CD14-positive monocyte (primary cell): ENCODE data around the gene HS6ST1. TPM values are rescaled to one million over a fixed set of nuclear protein-coding genes. Genes with fewer than 3 reads are reported as not detected.

Experiments used
- DNase-seq, 3 donors: peaks; one replicate each; pipeline ENCODE4 v3.0.0-alpha.2; 2011 to 2022
- H2AFZ ChIP-seq: 2 replicates; pipeline ENCODE4 v1.6.0; 2012; ENCODE audit warnings: mild to moderate bottlenecking, low read depth, low read length, inconsistent platforms; ENCODE audit not compliant: insufficient read depth, poor library complexity, severe bottlenecking
- H3K27ac ChIP-seq, 2 donors: 1 replicate in 1 of 2; 2 replicates in 1 of 2; pipeline ENCODE4 v1.5.1; 2012 to 2013; ENCODE audit warnings: low read length in 2 of 2, control low read depth in 1 of 2, inconsistent platforms in 1 of 2, low read depth in 1 of 2, mild to moderate bottlenecking in 1 of 2
- H3K27me3 ChIP-seq, 2 donors: one replicate each; pipeline versions ENCODE4 v1.6.0 to v1.6.1; 2011 to 2013; ENCODE audit warnings: low read length in 2 of 2; ENCODE audit not compliant: control insufficient read depth in 2 of 2, insufficient read depth in 2 of 2
- H3K36me3 ChIP-seq, 2 donors: replicated peaks in 1 of 2; 1 replicate in 1 of 2; 2 replicates in 1 of 2; pipeline versions ENCODE4 v1.5.1 to v1.6.1; 2012 to 2013; ENCODE audit warnings: low read length in 2 of 2, control low read depth in 1 of 2, inconsistent platforms in 1 of 2, mild to moderate bottlenecking in 1 of 2; ENCODE audit not compliant: insufficient read depth in 2 of 2, control insufficient read depth in 1 of 2
- H3K4me1 ChIP-seq, 2 donors: 1 replicate in 1 of 2; 2 replicates in 1 of 2; pipeline versions ENCODE4 v1.5.1 to v1.6.1; 2012 to 2013; ENCODE audit warnings: low read length in 2 of 2, control low read depth in 1 of 2, inconsistent platforms in 1 of 2, mild to moderate bottlenecking in 1 of 2, moderate library complexity in 1 of 2; ENCODE audit not compliant: insufficient read depth in 2 of 2, control insufficient read depth in 1 of 2
- H3K4me2 ChIP-seq: replicated peaks from 2 replicates; pipeline ENCODE3; 2012; ENCODE audit warnings: low read length, moderate library complexity, mild to moderate bottlenecking; ENCODE audit not compliant: poor library complexity, severe bottlenecking; ENCODE audit errors: extremely low read depth
- H3K4me3 ChIP-seq, 3 experiments: fragments of 200-600 bp in 1 of 3; sonication (generic) in 1 of 3; replicated peaks in 1 of 3; 1 replicate in 2 of 3; 2 replicates in 1 of 3; pipeline ENCODE4 v1.5.1; 2011 to 2013; ENCODE audit warnings: low read length in 3 of 3, mild to moderate bottlenecking in 3 of 3, control low read depth in 2 of 3, low read depth in 2 of 3, inconsistent platforms in 1 of 3, moderate library complexity in 1 of 3
- H3K79me2 ChIP-seq: 2 replicates; pipeline ENCODE4 v1.6.0; 2012; ENCODE audit warnings: mild to moderate bottlenecking, control low read depth, inconsistent platforms, low read length, moderate library complexity; ENCODE audit not compliant: insufficient read depth
- H3K9ac ChIP-seq: 2 replicates; pipeline ENCODE4 v1.6.0; 2017; ENCODE audit warnings: low read length, mild to moderate bottlenecking; ENCODE audit not compliant: insufficient read depth, poor library complexity, severe bottlenecking
- H3K9me3 ChIP-seq, 2 donors: replicated peaks in 1 of 2; 1 replicate in 1 of 2; 2 replicates in 1 of 2; pipeline versions ENCODE4 v1.5.1 to v1.6.1; 2012 to 2013; ENCODE audit warnings: low read length in 2 of 2, control low read depth in 1 of 2; ENCODE audit not compliant: control insufficient read depth in 1 of 2, insufficient read depth in 1 of 2
- H4K20me1 ChIP-seq: 2 replicates; pipeline ENCODE4 v1.6.0; 2012; ENCODE audit warnings: mild to moderate bottlenecking, low read length, control low read depth, moderate library complexity; ENCODE audit not compliant: insufficient read depth
- H3K27ac Mint-ChIP-seq, 7 donors: one replicate each; pipeline ENCODE4 v1.8.0; 2020; ENCODE audit warnings: mild to moderate bottlenecking in 7 of 7, mixed read lengths in 7 of 7, moderate library complexity in 6 of 7, inconsistent platforms in 2 of 7
- H3K27me3 Mint-ChIP-seq, 3 donors: one replicate each; pipeline ENCODE4 v1.8.0; 2021 to 2022; ENCODE audit warnings: low read depth in 3 of 3, mild to moderate bottlenecking in 3 of 3, mixed read lengths in 3 of 3, moderate library complexity in 3 of 3, inconsistent platforms in 1 of 3
- H3K36me3 Mint-ChIP-seq, 2 donors: one replicate each; pipeline ENCODE4 v1.8.0; 2020; ENCODE audit warnings: mixed read lengths in 2 of 2, inconsistent platforms in 1 of 2, mild to moderate bottlenecking in 1 of 2
- H3K4me1 Mint-ChIP-seq: one replicate; pipeline ENCODE4 v1.8.0; 2020; ENCODE audit warnings: mild to moderate bottlenecking, mixed read lengths
- H3K4me3 Mint-ChIP-seq, 2 donors: one replicate each; pipeline ENCODE4 v1.8.0; 2020; ENCODE audit warnings: mild to moderate bottlenecking in 2 of 2, mixed read lengths in 2 of 2, moderate library complexity in 1 of 2
- H3K9me3 Mint-ChIP-seq, 7 donors: one replicate each; pipeline ENCODE4 v1.8.0; 2020 to 2022; ENCODE audit warnings: mixed read lengths in 7 of 7, mild to moderate bottlenecking in 6 of 7, moderate library complexity in 6 of 7, inconsistent platforms in 2 of 7
- WGBS: methylation state at CpG from one replicate; pipeline ENCODE4 v1.1.5; 2013; ENCODE audit warnings: missing lambda C conversion rate; ENCODE audit not compliant: insufficient coverage; 5-methylcytosine and 5-hydroxymethylcytosine counted together
- intact Hi-C, 2 donors: fragments of 100-400 bp; cut with micrococcal nuclease; formaldehyde crosslinking; loops; one replicate each; pipeline versions ENCODE4 v1.15.0 to v1.15.1; 2023
- polyA plus RNA-seq, 3 donors: library from polyadenylated mRNA; depleted of rRNA in 1 of 3; unstranded in 2 of 3; stranded (reverse) in 1 of 3; fragments of 300-500 nt in 2 of 3; fragments of >200 nt in 1 of 3; fragmentation: Illumina TruSeq in 2 of 3; gene quantifications; 1 replicate in 2 of 3; 2 replicates in 1 of 3; pipeline ENCODE4 v1.2.3, GENCODE V29; 2012 to 2021
- TF ChIP-seq, protein P1 (sequence below): fragments of 200-600 bp; IDR thresholded peaks from one replicate; pipeline ENCODE4 v1.8.0; 2022; ENCODE audit warnings: antibody characterized with exemption, mild to moderate bottlenecking

Gene HS6ST1
- polyA plus RNA-seq, 3 donors, result 2.9 to 5.4 (median 4.0) TPM

DNA sequence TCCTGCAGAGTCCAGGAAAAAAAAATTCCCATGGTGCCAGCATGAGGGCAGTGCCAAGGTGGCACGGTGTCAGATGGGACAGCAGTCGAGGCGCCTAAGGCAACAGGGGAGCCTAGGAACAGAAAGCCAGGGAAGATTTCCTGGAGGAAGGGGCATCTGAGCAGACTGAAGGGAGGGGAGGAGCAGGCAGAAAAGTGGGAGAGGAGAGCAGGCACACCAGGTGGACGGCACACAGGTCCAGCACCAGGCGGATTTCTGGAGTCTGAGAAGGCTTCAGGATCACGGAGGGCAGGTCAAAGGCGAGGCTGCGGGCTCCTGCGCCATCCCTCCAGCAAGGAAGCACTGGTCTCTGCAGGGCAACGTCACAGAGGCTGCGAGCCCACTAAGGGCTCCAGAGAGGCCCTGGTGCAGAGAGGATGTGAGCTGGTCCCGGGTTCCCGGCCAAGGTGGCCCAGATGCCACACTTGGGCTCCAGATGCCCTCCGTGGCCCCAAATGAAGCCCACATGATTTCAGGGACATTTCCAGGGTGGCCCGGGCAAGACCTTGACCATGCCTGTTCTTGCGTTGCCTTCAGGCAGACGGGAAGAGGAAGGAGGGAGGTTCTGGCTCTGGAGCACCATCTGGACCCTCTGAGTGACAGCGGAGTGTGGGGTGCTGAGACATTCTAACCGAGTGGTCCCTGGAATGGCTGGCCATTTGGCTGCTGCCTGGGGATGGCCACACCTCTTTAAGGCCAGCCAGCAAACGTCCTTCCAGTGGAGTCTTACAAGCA, 4.1 kb downstream of the HS6ST1 start:
- TF ChIP-seq, protein P1, sequence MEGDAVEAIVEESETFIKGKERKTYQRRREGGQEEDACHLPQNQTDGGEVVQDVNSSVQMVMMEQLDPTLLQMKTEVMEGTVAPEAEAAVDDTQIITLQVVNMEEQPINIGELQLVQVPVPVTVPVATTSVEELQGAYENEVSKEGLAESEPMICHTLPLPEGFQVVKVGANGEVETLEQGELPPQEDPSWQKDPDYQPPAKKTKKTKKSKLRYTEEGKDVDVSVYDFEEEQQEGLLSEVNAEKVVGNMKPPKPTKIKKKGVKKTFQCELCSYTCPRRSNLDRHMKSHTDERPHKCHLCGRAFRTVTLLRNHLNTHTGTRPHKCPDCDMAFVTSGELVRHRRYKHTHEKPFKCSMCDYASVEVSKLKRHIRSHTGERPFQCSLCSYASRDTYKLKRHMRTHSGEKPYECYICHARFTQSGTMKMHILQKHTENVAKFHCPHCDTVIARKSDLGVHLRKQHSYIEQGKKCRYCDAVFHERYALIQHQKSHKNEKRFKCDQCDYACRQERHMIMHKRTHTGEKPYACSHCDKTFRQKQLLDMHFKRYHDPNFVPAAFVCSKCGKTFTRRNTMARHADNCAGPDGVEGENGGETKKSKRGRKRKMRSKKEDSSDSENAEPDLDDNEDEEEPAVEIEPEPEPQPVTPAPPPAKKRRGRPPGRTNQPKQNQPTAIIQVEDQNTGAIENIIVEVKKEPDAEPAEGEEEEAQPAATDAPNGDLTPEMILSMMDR, result no peak
- WGBS, result 92% methylated on average over 20 of the region's 20 CpGs
- peaks cover 45% of the 10 kb centered on the region for H3K4me1 Mint-ChIP-seq
- Histone ChIP-seq H2AFZ (no peak overlapping the region), H3K36me3 (peaks cover 10% of the 10 kb centered on the region in 2 donors), H3K27ac (no peak overlapping the region), H3K27me3 (no peaks in the 10 kb centered on the region), H4K20me1 (peaks cover 83% of the 10 kb centered on the region), H3K4me3 (no peak overlapping the region), H3K9ac (no peak overlapping the region), H3K4me1 (peaks cover 25 to 37% of the 10 kb centered on the region in 2 donors), H3K9me3 (no peaks in the 10 kb centered on the region), H3K79me2 (peaks cover 38% of the 10 kb centered on the region), H3K4me2 (no peak overlapping the region)
- no peak overlapping the region for H3K4me3 Mint-ChIP-seq
- intact Hi-C loops, result loop anchor here in 1 of 2 donors (10.0 kb wide), 3 partner anchors 140 to 440 kb away; no protein-coding TSS in a partner anchor
- peak in 1 of 3 donors; percentile 2 for DNase-seq
- H3K27ac Mint-ChIP-seq, result peak overlapping the region in 1 of 7 donors; percentile 75
- H3K36me3 Mint-ChIP-seq, result peaks cover 21 to 35% of the 10 kb centered on the region in 2 donors
- no peaks in the 10 kb centered on the region for H3K9me3 Mint-ChIP-seq
- H3K27me3 Mint-ChIP-seq, result peaks cover 2 to 17% (median 8%) of the 10 kb centered on the region in 3 donors

DNA sequence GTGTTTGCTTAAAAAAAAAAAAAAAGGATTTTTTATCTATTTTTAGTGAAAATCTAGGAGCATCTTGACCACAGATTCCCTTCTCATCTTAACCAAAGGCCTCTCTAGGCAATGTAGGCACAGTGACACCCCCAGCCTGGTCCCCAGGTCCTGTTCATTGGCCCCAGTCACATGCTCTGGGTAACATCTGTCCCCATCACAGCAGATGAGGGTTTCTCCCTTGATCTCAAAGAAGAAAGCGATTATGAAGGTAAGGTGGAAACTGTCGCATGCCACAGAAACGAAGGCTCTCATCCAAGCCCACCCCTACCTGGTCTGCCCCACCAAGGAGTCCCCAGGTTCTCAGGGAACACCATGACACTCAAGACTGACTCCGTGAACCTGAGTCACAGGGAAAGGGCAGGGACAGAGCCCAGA, 4.7 kb downstream of the HS6ST1 start:
- no peaks in the 10 kb centered on the region for H3K9me3 Mint-ChIP-seq
- Histone ChIP-seq H2AFZ (no peak overlapping the region), H3K4me3 (no peak overlapping the region), H3K36me3 (peaks cover 10 to 14% of the 10 kb centered on the region in 2 donors), H3K4me1 (peaks cover 20 to 31% of the 10 kb centered on the region in 2 donors), H4K20me1 (peaks cover 89% of the 10 kb centered on the region), H3K4me2 (no peak overlapping the region), H3K9ac (no peak overlapping the region), H3K27ac (no peak overlapping the region), H3K9me3 (no peaks in the 10 kb centered on the region), H3K79me2 (peaks cover 38% of the 10 kb centered on the region), H3K27me3 (no peaks in the 10 kb centered on the region)
- H3K4me1 Mint-ChIP-seq, result peaks cover 43% of the 10 kb centered on the region
- intact Hi-C loops, result loop anchor here in 1 of 2 donors (10.0 kb wide), 3 partner anchors 139 to 441 kb away; no protein-coding TSS in a partner anchor
- TF ChIP-seq, protein P1, result no peak
- DNase-seq, result no peak
- no peak overlapping the region for H3K4me3 Mint-ChIP-seq
- H3K27me3 Mint-ChIP-seq, result peaks cover 2 to 17% (median 8%) of the 10 kb centered on the region in 3 donors
- no peak overlapping the region for H3K27ac Mint-ChIP-seq
- peaks cover 21 to 37% of the 10 kb centered on the region in 2 donors for H3K36me3 Mint-ChIP-seq
- 92% methylated on average over 1 of the region's 4 CpGs for WGBS
